Measurements from ENCODE around the gene LYPD4. TPM values are rescaled to one million over a fixed set of nuclear protein-coding genes. Genes with fewer than 3 reads are reported as not detected.

LYPD4 gene
- total RNA-seq, 1 experiment from 2014 or later: not detected

DNA sequence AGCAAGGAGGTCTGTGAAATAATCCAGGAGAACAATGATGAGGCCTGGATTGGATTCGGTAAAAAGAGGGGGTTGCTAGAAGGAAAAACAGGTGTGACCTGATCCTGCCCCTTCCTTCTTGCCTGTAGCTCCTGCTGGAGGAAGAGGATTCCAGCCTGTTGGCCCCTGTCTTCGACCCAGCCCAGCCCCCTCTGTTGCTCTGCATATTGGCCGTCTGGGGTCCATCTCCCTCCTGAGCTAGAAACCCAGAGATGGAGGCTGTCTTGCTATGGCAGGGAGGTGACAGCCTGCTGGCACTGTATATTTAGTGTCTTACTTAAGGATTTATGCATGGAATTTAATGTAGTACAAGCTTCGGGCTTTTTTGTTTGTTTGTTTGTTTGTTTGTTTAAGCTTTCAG is 7.0 kb upstream of the LYPD4 start:
- Histone ChIP-seq H3F3A (ENCODE audit: low read length, unreplicated experiment) (no peaks in the 10 kb centered on the region), H3K27ac (ENCODE audit: low read length) (no peak overlapping the region), H3K4me1 (ENCODE audit: insufficient read depth, low read length) (no peaks in the 10 kb centered on the region), H4K20me1 (ENCODE audit: low read length) (no peaks in the 10 kb centered on the region), H3K9me3 (ENCODE audit: low read length) (no peaks in the 10 kb centered on the region), H3K4me3 (ENCODE audit: low read length) (no peak overlapping the region), H3K4me2 (ENCODE audit: low read length) (no peak overlapping the region), H3K27me3 (ENCODE audit: low read length) (peaks cover 33% of the 10 kb centered on the region), H3K36me3 (ENCODE audit: low read depth, low read length) (no peaks in the 10 kb centered on the region), H3K79me2 (ENCODE audit: low read length) (no peaks in the 10 kb centered on the region), H3K9me2 (replicated peaks; ENCODE audit: low read length) (no peaks in the 10 kb centered on the region), H3K9ac (ENCODE audit: low read length) (no peak overlapping the region), H2AFZ (ENCODE audit: low read length) (no peak overlapping the region)
- intact Hi-C loops (cut with micrococcal nuclease): no loop called here
- no TSS peak for BruUV-seq (replicated peaks)
- DNase-seq (no peak), ATAC-seq (no peak)
- POLR2A ChIA-PET (ENCODE audit: unreplicated experiment): no interaction called here
- no peak for TF ChIP-seq EZH2 (IDR thresholded peaks at IDR 0.05; ENCODE audit: low read length, unreplicated experiment)
- CTCF ChIA-PET: no interaction called here

DNA sequence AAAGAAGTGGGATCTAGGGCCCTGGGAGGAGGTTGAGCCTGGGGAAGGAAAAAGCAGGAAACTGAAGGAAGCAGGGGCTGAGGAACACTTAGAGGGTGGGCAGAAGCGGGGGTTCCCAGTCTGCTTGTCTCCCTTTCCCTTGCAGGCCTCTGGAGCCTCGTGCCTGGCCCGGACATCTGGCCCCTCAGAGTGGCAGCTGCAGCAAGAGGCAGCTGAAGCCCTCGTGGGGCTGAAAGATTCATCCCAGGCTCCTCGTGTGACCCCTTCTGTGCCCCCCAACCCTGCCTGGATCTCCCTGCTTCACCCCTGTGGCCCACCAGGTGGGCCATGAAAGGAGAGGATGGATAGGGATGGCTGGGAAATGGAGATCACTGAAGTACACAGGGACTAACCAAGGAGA is 5.9 kb upstream of the LYPD4 start:
- Histone ChIP-seq H3K27me3 (ENCODE audit: low read length) (peaks cover 33% of the 10 kb centered on the region), H3K36me3 (ENCODE audit: low read depth, low read length) (no peaks in the 10 kb centered on the region), H3K4me2 (ENCODE audit: low read length) (no peak overlapping the region), H3K9ac (ENCODE audit: low read length) (no peak overlapping the region), H3K9me3 (ENCODE audit: low read length) (no peaks in the 10 kb centered on the region), H3K9me2 (replicated peaks; ENCODE audit: low read length) (no peaks in the 10 kb centered on the region), H4K20me1 (ENCODE audit: low read length) (no peaks in the 10 kb centered on the region), H3K79me2 (ENCODE audit: low read length) (no peaks in the 10 kb centered on the region), H3K4me3 (ENCODE audit: low read length) (no peak overlapping the region), H2AFZ (ENCODE audit: low read length) (no peak overlapping the region), H3K4me1 (ENCODE audit: insufficient read depth, low read length) (no peaks in the 10 kb centered on the region), H3K27ac (ENCODE audit: low read length) (no peak overlapping the region), H3F3A (ENCODE audit: low read length, unreplicated experiment) (no peaks in the 10 kb centered on the region)
- TF ChIP-seq, protein P1, sequence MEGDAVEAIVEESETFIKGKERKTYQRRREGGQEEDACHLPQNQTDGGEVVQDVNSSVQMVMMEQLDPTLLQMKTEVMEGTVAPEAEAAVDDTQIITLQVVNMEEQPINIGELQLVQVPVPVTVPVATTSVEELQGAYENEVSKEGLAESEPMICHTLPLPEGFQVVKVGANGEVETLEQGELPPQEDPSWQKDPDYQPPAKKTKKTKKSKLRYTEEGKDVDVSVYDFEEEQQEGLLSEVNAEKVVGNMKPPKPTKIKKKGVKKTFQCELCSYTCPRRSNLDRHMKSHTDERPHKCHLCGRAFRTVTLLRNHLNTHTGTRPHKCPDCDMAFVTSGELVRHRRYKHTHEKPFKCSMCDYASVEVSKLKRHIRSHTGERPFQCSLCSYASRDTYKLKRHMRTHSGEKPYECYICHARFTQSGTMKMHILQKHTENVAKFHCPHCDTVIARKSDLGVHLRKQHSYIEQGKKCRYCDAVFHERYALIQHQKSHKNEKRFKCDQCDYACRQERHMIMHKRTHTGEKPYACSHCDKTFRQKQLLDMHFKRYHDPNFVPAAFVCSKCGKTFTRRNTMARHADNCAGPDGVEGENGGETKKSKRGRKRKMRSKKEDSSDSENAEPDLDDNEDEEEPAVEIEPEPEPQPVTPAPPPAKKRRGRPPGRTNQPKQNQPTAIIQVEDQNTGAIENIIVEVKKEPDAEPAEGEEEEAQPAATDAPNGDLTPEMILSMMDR (conservative IDR thresholded peaks at IDR 0.05; ENCODE audit: low read depth, low read length): no peak
- TF ChIP-seq EZH2phosphoT487 (IDR thresholded peaks at IDR 0.05; ENCODE audit: borderline replicate concordance, low read length): no peak
- TF ChIP-seq EZH2 (IDR thresholded peaks at IDR 0.05; ENCODE audit: low read length, unreplicated experiment): no peak
- ChIA-PET POLR2A (ENCODE audit: unreplicated experiment) (no interaction called here), CTCF (no interaction called here)
- intact Hi-C loops (cut with micrococcal nuclease): no loop called here
- DNase-seq (no peak), ATAC-seq (no peak)
- BruUV-seq (replicated peaks): no TSS peak

GRCh38 chr19:41849067-41849466 is 4.6 kb upstream of the LYPD4 start:
- Histone ChIP-seq H3K79me2 (ENCODE audit: low read length) (no peaks in the 10 kb centered on the region), H3K27me3 (ENCODE audit: low read length) (peaks cover 28% of the 10 kb centered on the region), H3K4me3 (ENCODE audit: low read length) (no peak overlapping the region), H3K4me1 (ENCODE audit: insufficient read depth, low read length) (no peaks in the 10 kb centered on the region), H3K36me3 (ENCODE audit: low read depth, low read length) (no peaks in the 10 kb centered on the region), H3K27ac (ENCODE audit: low read length) (no peak overlapping the region), H4K20me1 (ENCODE audit: low read length) (no peaks in the 10 kb centered on the region), H3K9me3 (ENCODE audit: low read length) (no peaks in the 10 kb centered on the region), H3K9ac (ENCODE audit: low read length) (no peak overlapping the region), H3K9me2 (replicated peaks; ENCODE audit: low read length) (no peaks in the 10 kb centered on the region), H3F3A (ENCODE audit: low read length, unreplicated experiment) (no peaks in the 10 kb centered on the region), H3K4me2 (ENCODE audit: low read length) (no peak overlapping the region), H2AFZ (ENCODE audit: low read length) (no peak overlapping the region)
- POLR2A ChIA-PET (ENCODE audit: unreplicated experiment): no interaction called here
- TF ChIP-seq EZH2phosphoT487 (IDR thresholded peaks at IDR 0.05; ENCODE audit: borderline replicate concordance, low read length) (no peak), EZH2 (IDR thresholded peaks at IDR 0.05; ENCODE audit: low read length, unreplicated experiment) (no peak)
- TF ChIP-seq, protein P1 (conservative IDR thresholded peaks at IDR 0.05; ENCODE audit: low read depth, low read length): no peak
- CTCF ChIA-PET: no interaction called here
- BruUV-seq (replicated peaks): no TSS peak
- DNase-seq (no peak), ATAC-seq (no peak)
- intact Hi-C loops (cut with micrococcal nuclease): no loop called here
